ENCODE measurements around the gene CFAP20DC.

DNA sequence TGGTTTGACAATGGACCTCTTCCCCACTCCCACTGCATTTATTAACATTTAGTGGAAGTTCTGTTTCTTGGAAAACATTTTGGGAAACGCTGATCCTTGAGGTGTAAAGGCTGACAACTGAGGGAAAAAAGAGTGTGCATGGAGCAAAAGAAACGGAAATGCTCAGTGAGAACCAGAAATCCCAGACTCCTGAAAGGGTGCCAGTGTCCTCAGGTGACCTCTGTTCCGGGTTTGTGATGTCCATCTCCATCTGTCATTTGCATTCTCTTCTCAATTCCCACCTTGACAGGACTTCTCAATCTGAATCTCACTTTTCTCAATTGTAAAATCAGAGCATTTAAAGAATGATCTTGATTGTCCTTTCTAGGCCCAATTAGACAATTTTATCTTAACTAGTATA lies 312.2 kb downstream of the CFAP20DC start:
- TF ChIP-seq POLR2A (IDR thresholded peaks at IDR 0.05) (no peak), POLR2AphosphoS5 (IDR thresholded peaks at IDR 0.05; ENCODE audit: insufficient read depth in 1 of 2, low read depth in 1 of 2) (no peak)
- TF ChIP-seq, protein P1, sequence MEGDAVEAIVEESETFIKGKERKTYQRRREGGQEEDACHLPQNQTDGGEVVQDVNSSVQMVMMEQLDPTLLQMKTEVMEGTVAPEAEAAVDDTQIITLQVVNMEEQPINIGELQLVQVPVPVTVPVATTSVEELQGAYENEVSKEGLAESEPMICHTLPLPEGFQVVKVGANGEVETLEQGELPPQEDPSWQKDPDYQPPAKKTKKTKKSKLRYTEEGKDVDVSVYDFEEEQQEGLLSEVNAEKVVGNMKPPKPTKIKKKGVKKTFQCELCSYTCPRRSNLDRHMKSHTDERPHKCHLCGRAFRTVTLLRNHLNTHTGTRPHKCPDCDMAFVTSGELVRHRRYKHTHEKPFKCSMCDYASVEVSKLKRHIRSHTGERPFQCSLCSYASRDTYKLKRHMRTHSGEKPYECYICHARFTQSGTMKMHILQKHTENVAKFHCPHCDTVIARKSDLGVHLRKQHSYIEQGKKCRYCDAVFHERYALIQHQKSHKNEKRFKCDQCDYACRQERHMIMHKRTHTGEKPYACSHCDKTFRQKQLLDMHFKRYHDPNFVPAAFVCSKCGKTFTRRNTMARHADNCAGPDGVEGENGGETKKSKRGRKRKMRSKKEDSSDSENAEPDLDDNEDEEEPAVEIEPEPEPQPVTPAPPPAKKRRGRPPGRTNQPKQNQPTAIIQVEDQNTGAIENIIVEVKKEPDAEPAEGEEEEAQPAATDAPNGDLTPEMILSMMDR (IDR thresholded peaks at IDR 0.05): no peak

Data from vagina (tissue), 2 donors.